Heart right ventricle (tissue), 16 donors: Measurements from ENCODE around the gene LRG1. TPM values are rescaled to one million over a fixed set of nuclear protein-coding genes. Genes with fewer than 3 reads are reported as not detected.

Experiments
- ATAC-seq, 8 donors: fragments of 200-7000 bp; cut with Tn5 transposase; one replicate each; pipeline ENCODE4 v1.9.1; 2020; ENCODE audit warnings: mild to moderate bottlenecking in 8 of 8, moderate library complexity in 8 of 8, moderate number of reproducible peaks in 1 of 8
- DNase-seq, 2 donors: peaks; one replicate each; pipeline ENCODE4 v3.0.0-alpha.2; 2020
- H3K27ac ChIP-seq, 10 donors: fragments of 200-600 bp; sonication (generic) in 2 of 10; one replicate each; pipeline versions ENCODE4 v1.5.0 to v1.8.0; 2020 to 2022; ENCODE audit warnings: mild to moderate bottlenecking in 3 of 10
- H3K27me3 ChIP-seq, 7 donors: fragments of 200-600 bp; one replicate each; pipeline ENCODE4 v1.8.0; 2021 to 2022; ENCODE audit warnings: mild to moderate bottlenecking in 2 of 7
- H3K36me3 ChIP-seq, 9 donors: fragments of 200-600 bp; sonication (generic) in 1 of 9; one replicate each; pipeline versions ENCODE4 v1.5.0 to v1.8.0; 2020 to 2022; ENCODE audit warnings: mild to moderate bottlenecking in 2 of 9
- H3K4me1 ChIP-seq, 9 donors: fragments of 200-600 bp; sonication (generic) in 1 of 9; one replicate each; pipeline versions ENCODE4 v1.5.0 to v1.8.0; 2020 to 2022; ENCODE audit warnings: mild to moderate bottlenecking in 4 of 9
- H3K4me3 ChIP-seq, 10 donors: fragments of 200-600 bp; sonication (generic) in 2 of 10; one replicate each; pipeline versions ENCODE4 v1.5.0 to v1.8.0; 2020 to 2022; ENCODE audit warnings: mild to moderate bottlenecking in 7 of 10, moderate library complexity in 2 of 10
- H3K9me3 ChIP-seq, 11 donors: fragments of 200-600 bp in 10 of 11; sonication (generic) in 2 of 11; one replicate each; pipeline versions ENCODE4 v1.5.0 to v1.8.0; 2013 to 2022; ENCODE audit warnings: mild to moderate bottlenecking in 2 of 11, control low read depth in 1 of 11, moderate library complexity in 1 of 11
- CTCF ChIP-seq, 9 donors: fragments of 200-600 bp; sonication (generic) in 2 of 9; IDR thresholded peaks; one replicate each; pipeline versions ENCODE4 v1.5.0 to v1.8.0; 2021 to 2022; ENCODE audit warnings: antibody characterized with exemption in 9 of 9, mild to moderate bottlenecking in 5 of 9, moderate library complexity in 1 of 9
- WGBS, 2 donors: extraction: QIAGEN DNeasy Blood & Tissue Kit; methylation state at CpG; one replicate each; pipeline ENCODE4 v1.1.7; 2013; ENCODE audit warnings: inconsistent platforms in 1 of 2; 5-methylcytosine and 5-hydroxymethylcytosine counted together
- intact Hi-C, 10 donors: fragments of 100-400 bp; cut with DNase I; formaldehyde crosslinking; loops; one replicate each; pipeline versions ENCODE4 v1.11.1 to v1.14.2; 2022
- polyA plus RNA-seq, 2 donors: library from polyadenylated mRNA; stranded (reverse); fragments of 200-250 nt; gene quantifications; one replicate each; pipeline ENCODE4 v1.2.3, GENCODE V29; 2013
- total RNA-seq, 10 donors: library from RNA; stranded (reverse); fragmentation: NEBNext Ultra II Directional in 3 of 10; extraction: Animal tissue kit (Norgen Biotek cat#: 25700) in 3 of 10; gene quantifications; one replicate each; pipeline versions ENCODE4 v1.2.1 to v1.2.4, GENCODE V29; 2021 to 2023
- donor health status: Arrhythmogenic right ventricular cardiomyopathy.
- donor health status: ischemic (EF 13 %, LVEDD 7.1; RV severe dilation, severe dysfunction).
- donor health status: healthy with polysubstance abuse.
- donor health status: DM: no; HTN: yes; CAD: no.
- donor health status: DM: no; HTN: no; CAD: no.
- donor health status: ischemic (EF 25% LVEDD 6.9; RV normal size, moderate dysfunction).
- donor health status: ischemic (EF 25% LVEDD 5.7; RV mildly dilated, moderate dysfunction).
- donor health status: healthy.
- donor health status: DM: yes; HTN: yes; CAD: no.
- donor health status: Ischemic cardiomyopathy.
- donor health status: ischemic (EF 35%, LVEDD 5.7; RV mildly dilated, moderate dysfunction).
- donor health status: nonischemic (EF 11% LVEDD 7.7; RV severe dilation, severe dysfunction).
- donor health status: DM: yes; HTN: yes; CAD: no.
- donor health status: PGD.
- donor health status: ischemic (EF 29% LVEDD 5.4; RV normal size, mild dysfunction).
- donor health status: nonischemic (EF 23%, LVEDD 6.1; RV moderate dilation, normal function).

Gene LRG1
- total and polyA plus RNA-seq, 12 donors = 0.06 to 1.3 (median 0.29) TPM

DNA sequence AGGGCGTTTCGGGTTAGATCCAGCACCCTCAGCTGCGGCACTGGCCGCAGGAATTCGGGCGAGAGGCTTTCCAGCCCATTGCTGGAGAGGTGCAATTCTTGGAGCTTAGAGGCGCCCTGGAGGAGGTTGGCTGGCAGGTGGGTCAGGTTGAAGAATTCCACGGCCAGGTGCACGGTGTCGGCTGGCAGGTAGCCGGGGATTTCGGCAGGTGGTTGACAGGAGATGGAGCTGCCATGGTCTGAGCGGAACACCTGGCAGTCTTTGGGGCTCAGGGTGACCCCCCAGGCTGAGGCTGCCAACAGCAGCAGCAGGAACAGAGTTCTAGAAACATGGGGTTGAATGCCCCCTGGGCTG lies 1.3 kb downstream of the LRG1 start:
- TF ChIP-seq CTCF (IDR thresholded peaks at IDR 0.05) = no peak
- H3K4me3 ChIP-seq = peak overlapping the region in 1 of 10 donors; percentile 37
- intact Hi-C loops = no loop called here
- peaks cover 0 to 67% (median 14%) of the 10 kb centered on the region in 9 donors for H3K4me1 ChIP-seq
- WGBS, 2 donors = 93 to 94% methylated on average over 13 of the region's 13 CpGs
- DNase-seq (no peak), ATAC-seq (no peak)
- H3K9me3 ChIP-seq = peaks cover 0 to 12% (median 0%) of the 10 kb centered on the region in 11 donors
- H3K36me3 ChIP-seq = no peaks in the 10 kb centered on the region
- H3K27me3 ChIP-seq = peaks cover 0 to 9% (median 0%) of the 10 kb centered on the region in 7 donors
- peak overlapping the region in 1 of 10 donors; percentile 88 for H3K27ac ChIP-seq

- intact Hi-C loops = no loop called here
- peak in 2 of 8 donors; percentile 14 to 24 for ATAC-seq
- peaks cover 0 to 67% (median 14%) of the 10 kb centered on the region in 9 donors for H3K4me1 ChIP-seq
- DNase-seq = no peak
- no peaks in the 10 kb centered on the region for H3K36me3 ChIP-seq
- peak overlapping the region in 1 of 10 donors; percentile 37 for H3K4me3 ChIP-seq
- H3K27me3 ChIP-seq = peaks cover 0 to 9% (median 0%) of the 10 kb centered on the region in 7 donors
- 73 to 76% methylated on average over 27 of the region's 27 CpGs for WGBS, 2 donors
- TF ChIP-seq CTCF (IDR thresholded peaks at IDR 0.05) = no peak
- H3K27ac ChIP-seq = peak overlapping the region in 1 of 10 donors; percentile 10
- H3K9me3 ChIP-seq = peaks cover 0 to 12% (median 0%) of the 10 kb centered on the region in 11 donors
Observed at GRCh38 chr19:4537953-4538600, 1.8 kb downstream of the LRG1 start.

GRCh38 chr19:4536798-4537197 lies 3.0 kb downstream of the LRG1 start:
- 57 to 62% methylated on average over 5 of the region's 5 CpGs for WGBS, 2 donors
- DNase-seq (no peak), ATAC-seq (peak in 2 of 8 donors; percentile 4 to 5)
- Histone ChIP-seq H3K36me3 (no peaks in the 10 kb centered on the region), H3K9me3 (peaks cover 0 to 12% (median 0%) of the 10 kb centered on the region in 11 donors), H3K4me1 (peaks cover 0 to 61% (median 14%) of the 10 kb centered on the region in 9 donors), H3K27me3 (peaks cover 0 to 9% (median 0%) of the 10 kb centered on the region in 7 donors), H3K27ac (peak overlapping the region in 3 of 10 donors; percentile 38 to 75 (median 44)), H3K4me3 (no peak overlapping the region)
- no peak for TF ChIP-seq CTCF (IDR thresholded peaks at IDR 0.05)
- intact Hi-C loops = no loop called here

GRCh38 chr19:4534836-4535658 lies 4.8 kb downstream of the LRG1 start, which contains the start of gene PLIN5:
PLIN5 (minus strand) TSS chr19:4535224; CDS start chr19:4534074, 1,150 bp downstream.
- ATAC-seq (peak; percentile 83 to 92 (median 86)), DNase-seq (peak; percentile 81 to 83)
- WGBS, 2 donors = 8 to 9% methylated on average over 48 to 49 of the region's 49 CpGs
- Histone ChIP-seq H3K9me3 (peaks cover 0 to 3% (median 0%) of the 10 kb centered on the region in 11 donors), H3K4me1 (peaks cover 0 to 44% (median 14%) of the 10 kb centered on the region in 9 donors), H3K36me3 (no peaks in the 10 kb centered on the region), H3K27ac (peak within 1 kb of the TSS; percentile 59 to 87 (median 76)), H3K4me3 (peak within 1 kb of the TSS; percentile 6 to 54 (median 40)), H3K27me3 (peaks cover 0 to 9% (median 0%) of the 10 kb centered on the region in 7 donors)
- intact Hi-C loops = no loop called here
- no peak for TF ChIP-seq CTCF (IDR thresholded peaks at IDR 0.05)
